ENCODE measurements around the gene SLC2A13. TPM values are rescaled to one million over a fixed set of nuclear protein-coding genes. Genes with fewer than 3 reads are reported as not detected.

Gene SLC2A13
- total RNA-seq, 1 experiment from 2014 or later, result 12.1 TPM

- Histone ChIP-seq H3K27me3 (ENCODE audit: control insufficient read depth, insufficient read depth, low read length) (no peaks in the 10 kb centered on the region), H3K36me3 (ENCODE audit: control insufficient read depth, insufficient read depth, low read length) (no peaks in the 10 kb centered on the region), H3K9me3 (ENCODE audit: control insufficient read depth, insufficient read depth, low read depth, low read length) (no peaks in the 10 kb centered on the region), H3K27ac (ENCODE audit: low read length) (no peak overlapping the region), H3K4me3 (ENCODE audit: low read depth in 2 of 2, low read length in 2 of 2) (no peak overlapping the region), H3K4me1 (ENCODE audit: control insufficient read depth, insufficient read depth, low read length) (no peaks in the 10 kb centered on the region)
- in situ Hi-C loops (cut with HindIII; ENCODE audit: low pct_unique_long_range_greater_than_20kb, low sequenced_read_pairs), result no loop called here
- POLR2A ChIA-PET, result interaction anchor here (0.6 kb wide), 1 partner anchor 461 kb away, joined by 4 read pairs; no protein-coding TSS in a partner anchor
- no TSS peak for BruUV-seq (replicated peaks)
- TF ChIP-seq SIN3A (IDR thresholded peaks at IDR 0.05; ENCODE audit: borderline replicate concordance, insufficient read depth, low read depth, low read length) (no peak), POLR2AphosphoS5 (IDR thresholded peaks at IDR 0.05; ENCODE audit: low read depth, low read length) (no peak), TCF7L2 (IDR thresholded peaks at IDR 0.05; ENCODE audit: low read depth, low read length) (no peak), CTCF (IDR thresholded peaks at IDR 0.05) (no peak), REST (IDR thresholded peaks at IDR 0.05; ENCODE audit: insufficient read depth in 1 of 2, low read depth in 2 of 2, low read length in 1 of 2) (no peak)
- CTCF ChIA-PET, result interaction anchor here (0.6 kb wide), 1 partner anchor 290 kb away, joined by 3 read pairs; no protein-coding TSS in a partner anchor
- no peak for DNase-seq (ENCODE audit: low read depth, low spot score)
- intact Hi-C loops (cut with micrococcal nuclease; ENCODE audit: unreplicated experiment), result no loop called here
- ATAC-seq, result no peak
These were observed 275.7 kb downstream of the SLC2A13 start for GRCh38 chr12:39830171-39830570.

GRCh38 chr12:39824505-39825212, 281.2 kb downstream of the SLC2A13 start:
- TF ChIP-seq CTCF (IDR thresholded peaks at IDR 0.05) (peak; percentile 9; the same call in 1 of the 2 replicates), REST (IDR thresholded peaks at IDR 0.05; ENCODE audit: insufficient read depth in 1 of 2, low read depth in 2 of 2, low read length in 1 of 2) (no peak)
- Histone ChIP-seq H3K36me3 (ENCODE audit: control insufficient read depth, insufficient read depth, low read length) (no peaks in the 10 kb centered on the region), H3K4me3 (ENCODE audit: low read depth in 2 of 2, low read length in 2 of 2) (no peak overlapping the region), H3K27ac (ENCODE audit: low read length) (no peak overlapping the region), H3K27me3 (ENCODE audit: control insufficient read depth, insufficient read depth, low read length) (no peaks in the 10 kb centered on the region), H3K9me3 (ENCODE audit: control insufficient read depth, insufficient read depth, low read depth, low read length) (no peaks in the 10 kb centered on the region), H3K4me1 (ENCODE audit: control insufficient read depth, insufficient read depth, low read length) (no peaks in the 10 kb centered on the region)
- DNase-seq (ENCODE audit: low read depth, low spot score), result no peak
- in situ Hi-C loops (cut with HindIII; ENCODE audit: low pct_unique_long_range_greater_than_20kb, low sequenced_read_pairs) (no loop called here), intact Hi-C loops (cut with micrococcal nuclease; ENCODE audit: unreplicated experiment) (no loop called here)
- ChIA-PET CTCF (no interaction called here), POLR2A (no interaction called here)
- no peak for ATAC-seq
- no TSS peak for BruUV-seq (replicated peaks)
